ENCODE measurements around the gene AQP6. TPM values are rescaled to one million over a fixed set of nuclear protein-coding genes. Genes with fewer than 3 reads are reported as not detected.

AQP6 gene
- total and polyA plus RNA-seq, 5 donors from 2014 or later = not detected

Other genes with a start within 250 kb of the AQP6 start
- 376 TPM for gene TMBIM6, start 231.4 kb upstream of the AQP6 start, total RNA-seq
- gene TMBIM6, start 231.4 kb upstream of the AQP6 start, polyA plus RNA-seq = 1,000 to 10,000 TPM; 1,002 to 1,224 (median 1,189) TPM
- 7.8 TPM for gene NCKAP5L, start 144.5 kb upstream of the AQP6 start, total RNA-seq
- gene NCKAP5L, start 144.5 kb upstream of the AQP6 start, polyA plus RNA-seq = under 1 TPM; 0.18 to 0.91 (median 0.56) TPM
- gene BCDIN3D, start 129.8 kb upstream of the AQP6 start, total RNA-seq = 4.6 TPM
- 1 to 10 TPM; 7.3 to 9.8 (median 8.7) TPM for gene BCDIN3D, start 129.8 kb upstream of the AQP6 start, polyA plus RNA-seq
- 0.10 TPM for gene FAIM2, start 69.0 kb upstream of the AQP6 start, total RNA-seq
- gene FAIM2, start 69.0 kb upstream of the AQP6 start, polyA plus RNA-seq = 1 to 10 TPM in 3 of 4 donors, under 1 TPM in 1; 0.31 to 6.5 (median 3.1) TPM
- gene AQP2, start 22.2 kb upstream of the AQP6 start, total RNA-seq = not detected
- gene AQP2, start 22.2 kb upstream of the AQP6 start, polyA plus RNA-seq = not detected
- not detected for gene AQP5, start 11.1 kb upstream of the AQP6 start, total RNA-seq
- not detected for gene AQP5, start 11.1 kb upstream of the AQP6 start, polyA plus RNA-seq
- 17.2 TPM for gene RACGAP1, start 52.5 kb downstream of the AQP6 start, total RNA-seq
- gene RACGAP1, start 52.5 kb downstream of the AQP6 start, polyA plus RNA-seq = 10 to 100 TPM; 17.1 to 22.9 (median 18.0) TPM
- gene ASIC1, start 84.6 kb downstream of the AQP6 start, total RNA-seq = 2.1 TPM
- gene ASIC1, start 84.6 kb downstream of the AQP6 start, polyA plus RNA-seq = under 1 TPM in 3 of 4 donors, not detected in 1; 0.47 to 0.49 (median 0.49) TPM
- 75.2 TPM for gene SMARCD1, start 112.4 kb downstream of the AQP6 start, total RNA-seq
- gene SMARCD1, start 112.4 kb downstream of the AQP6 start, polyA plus RNA-seq = 10 to 100 TPM; 12.0 to 22.3 (median 13.8) TPM
- not detected for gene GPD1, start 131.1 kb downstream of the AQP6 start, total RNA-seq
- gene GPD1, start 131.1 kb downstream of the AQP6 start, polyA plus RNA-seq = under 1 TPM in 1 of 4 donors, not detected in 3; 0.06 TPM
- 46.4 TPM for gene COX14, start 139.3 kb downstream of the AQP6 start, total RNA-seq
- gene COX14, start 139.3 kb downstream of the AQP6 start, polyA plus RNA-seq = 100 to 1,000 TPM; 256 to 297 (median 268) TPM
- 61.9 TPM for gene CERS5, start 194.4 kb downstream of the AQP6 start, total RNA-seq
- 10 to 100 TPM; 45.4 to 59.6 (median 51.8) TPM for gene CERS5, start 194.4 kb downstream of the AQP6 start, polyA plus RNA-seq

Measured in CD4-positive, CD25-positive, alpha-beta regulatory T cell (primary cell).